ENCODE measurements around the gene SLC37A1.
"Not testable (repeated sequence)": the region's sequence is repeated elsewhere in the genome, so short reads cannot be mapped to it uniquely, and the experiment has no call there.

DNA sequence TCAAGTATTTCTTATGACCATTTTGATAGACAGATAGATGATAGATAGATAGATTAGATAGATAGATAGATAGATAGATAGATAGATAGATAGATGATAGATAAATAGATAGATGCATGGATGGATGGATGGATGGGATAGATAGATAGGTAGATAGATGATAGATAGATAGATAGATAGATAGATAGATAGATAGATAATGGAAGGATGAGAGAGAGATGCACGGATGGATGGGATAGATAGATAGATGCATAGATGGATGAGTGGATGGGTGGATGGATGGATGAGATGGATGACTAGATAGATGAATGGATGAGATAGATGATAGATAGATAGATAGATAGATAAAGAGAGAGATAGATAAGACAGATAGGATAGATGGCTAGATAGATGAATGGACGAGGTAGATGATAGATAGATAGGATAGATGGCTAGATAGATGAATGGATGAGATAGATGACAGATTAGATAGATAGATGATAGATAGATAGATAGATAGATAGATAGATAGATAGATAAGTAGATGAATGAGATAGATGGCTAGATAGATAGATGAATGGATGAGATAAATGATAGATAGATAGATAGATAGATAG, 114.9 kb downstream of the SLC37A1 start:
- TF ChIP-seq EZH2 (IDR thresholded peaks at IDR 0.05; ENCODE audit: borderline replicate concordance, low read depth, low read length, poor library complexity, severe bottlenecking) = not testable (repeated sequence)
- TF ChIP-seq, protein P1, sequence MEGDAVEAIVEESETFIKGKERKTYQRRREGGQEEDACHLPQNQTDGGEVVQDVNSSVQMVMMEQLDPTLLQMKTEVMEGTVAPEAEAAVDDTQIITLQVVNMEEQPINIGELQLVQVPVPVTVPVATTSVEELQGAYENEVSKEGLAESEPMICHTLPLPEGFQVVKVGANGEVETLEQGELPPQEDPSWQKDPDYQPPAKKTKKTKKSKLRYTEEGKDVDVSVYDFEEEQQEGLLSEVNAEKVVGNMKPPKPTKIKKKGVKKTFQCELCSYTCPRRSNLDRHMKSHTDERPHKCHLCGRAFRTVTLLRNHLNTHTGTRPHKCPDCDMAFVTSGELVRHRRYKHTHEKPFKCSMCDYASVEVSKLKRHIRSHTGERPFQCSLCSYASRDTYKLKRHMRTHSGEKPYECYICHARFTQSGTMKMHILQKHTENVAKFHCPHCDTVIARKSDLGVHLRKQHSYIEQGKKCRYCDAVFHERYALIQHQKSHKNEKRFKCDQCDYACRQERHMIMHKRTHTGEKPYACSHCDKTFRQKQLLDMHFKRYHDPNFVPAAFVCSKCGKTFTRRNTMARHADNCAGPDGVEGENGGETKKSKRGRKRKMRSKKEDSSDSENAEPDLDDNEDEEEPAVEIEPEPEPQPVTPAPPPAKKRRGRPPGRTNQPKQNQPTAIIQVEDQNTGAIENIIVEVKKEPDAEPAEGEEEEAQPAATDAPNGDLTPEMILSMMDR (conservative IDR thresholded peaks at IDR 0.05; ENCODE audit: low read depth, low read length) = not testable (repeated sequence)

All from A673 (cell line).